CD4-positive, alpha-beta T cell treated with Interleukin-6 for 4 hours (primary cell): ENCODE measurements around the gene UGT1A8.

Experiments
- DNase-seq: peaks from one replicate; pipeline ENCODE4 v3.0.0-alpha.2; 2020; ENCODE audit warnings: mixed read lengths

Gene UGT1A8

DNA sequence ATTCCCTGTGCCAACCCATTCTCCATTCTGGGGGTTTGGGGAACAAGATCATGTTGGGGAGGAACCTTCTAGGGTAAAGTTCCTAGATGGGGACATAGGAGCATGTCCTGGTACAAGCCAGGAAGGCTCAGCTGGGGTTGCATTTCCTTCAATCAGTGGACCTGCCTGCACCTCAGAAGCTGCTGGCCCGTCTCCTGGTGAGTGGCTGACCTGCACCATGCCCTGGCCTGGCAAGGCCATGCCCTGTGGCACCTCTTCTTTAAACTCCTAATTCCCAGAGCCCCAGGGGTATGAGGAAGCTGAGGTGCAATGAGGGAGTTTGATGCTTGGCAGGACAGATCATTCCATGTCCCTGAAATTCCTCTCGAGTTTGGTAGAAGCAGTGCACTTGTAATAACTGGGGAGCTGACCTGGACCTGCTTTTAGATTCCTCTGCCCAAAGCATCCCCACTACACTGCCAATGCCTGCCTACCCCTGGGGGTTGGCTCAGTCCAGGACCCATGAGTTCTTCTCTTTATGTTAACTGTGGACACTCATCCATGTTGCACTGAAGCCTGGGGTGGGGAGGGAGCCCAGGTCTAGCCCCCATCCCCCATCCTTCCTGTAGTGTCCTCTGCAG is 186.0 kb downstream of the UGT1A8 start:
- no peak for DNase-seq

DNA sequence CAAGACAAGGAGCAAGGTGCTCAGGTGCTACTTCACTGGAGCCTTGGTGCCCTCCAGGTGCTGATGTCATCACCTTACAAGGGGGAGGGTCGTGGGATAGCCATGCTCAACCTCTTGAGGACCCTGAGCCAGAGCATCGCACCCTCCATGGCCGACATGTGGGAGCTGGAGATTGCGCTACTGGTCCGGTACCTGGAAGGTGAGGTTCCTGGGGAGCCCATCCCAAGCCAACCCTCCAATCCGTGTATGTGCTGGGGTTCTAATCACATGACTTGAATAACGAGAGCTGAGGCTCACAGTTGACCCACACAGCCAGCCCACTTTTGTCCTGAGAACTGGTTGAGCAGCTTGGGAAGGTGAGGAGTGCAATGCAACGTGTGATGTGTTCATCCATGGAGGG is 186.6 kb downstream of the UGT1A8 start:
- DNase-seq: no peak

DNA sequence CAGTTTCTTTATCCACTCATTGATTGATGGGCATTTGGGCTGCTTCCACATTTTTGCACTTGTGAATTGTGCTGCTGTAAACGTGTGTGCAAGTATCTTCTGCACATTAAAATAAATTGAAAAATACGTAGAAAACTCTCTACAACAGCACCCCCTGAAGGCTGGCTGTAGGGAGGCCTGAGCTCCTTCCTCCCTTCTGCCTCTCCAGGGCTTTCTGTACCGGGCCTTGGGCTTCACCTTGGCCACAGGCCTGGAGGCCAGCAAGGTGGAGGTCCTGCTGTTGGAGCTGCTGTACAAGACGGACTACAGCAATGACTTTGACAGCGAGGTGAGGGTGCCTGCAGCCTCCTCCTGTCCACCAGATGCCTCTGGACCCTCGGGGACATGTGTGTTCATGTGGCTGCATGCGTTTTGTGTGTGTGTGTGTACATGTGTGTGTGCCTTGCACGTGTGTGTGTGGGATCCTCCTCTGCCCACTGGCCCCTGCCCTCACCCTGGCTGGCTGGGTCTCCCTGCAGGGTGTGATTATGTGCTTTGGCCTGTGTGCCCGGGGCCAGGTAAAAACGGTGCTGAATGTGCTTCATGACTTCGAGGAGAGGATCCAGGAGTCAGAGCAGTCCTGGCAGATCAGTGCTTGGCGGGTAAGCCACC is 189.9 kb downstream of the UGT1A8 start:
- no peak for DNase-seq

DNA sequence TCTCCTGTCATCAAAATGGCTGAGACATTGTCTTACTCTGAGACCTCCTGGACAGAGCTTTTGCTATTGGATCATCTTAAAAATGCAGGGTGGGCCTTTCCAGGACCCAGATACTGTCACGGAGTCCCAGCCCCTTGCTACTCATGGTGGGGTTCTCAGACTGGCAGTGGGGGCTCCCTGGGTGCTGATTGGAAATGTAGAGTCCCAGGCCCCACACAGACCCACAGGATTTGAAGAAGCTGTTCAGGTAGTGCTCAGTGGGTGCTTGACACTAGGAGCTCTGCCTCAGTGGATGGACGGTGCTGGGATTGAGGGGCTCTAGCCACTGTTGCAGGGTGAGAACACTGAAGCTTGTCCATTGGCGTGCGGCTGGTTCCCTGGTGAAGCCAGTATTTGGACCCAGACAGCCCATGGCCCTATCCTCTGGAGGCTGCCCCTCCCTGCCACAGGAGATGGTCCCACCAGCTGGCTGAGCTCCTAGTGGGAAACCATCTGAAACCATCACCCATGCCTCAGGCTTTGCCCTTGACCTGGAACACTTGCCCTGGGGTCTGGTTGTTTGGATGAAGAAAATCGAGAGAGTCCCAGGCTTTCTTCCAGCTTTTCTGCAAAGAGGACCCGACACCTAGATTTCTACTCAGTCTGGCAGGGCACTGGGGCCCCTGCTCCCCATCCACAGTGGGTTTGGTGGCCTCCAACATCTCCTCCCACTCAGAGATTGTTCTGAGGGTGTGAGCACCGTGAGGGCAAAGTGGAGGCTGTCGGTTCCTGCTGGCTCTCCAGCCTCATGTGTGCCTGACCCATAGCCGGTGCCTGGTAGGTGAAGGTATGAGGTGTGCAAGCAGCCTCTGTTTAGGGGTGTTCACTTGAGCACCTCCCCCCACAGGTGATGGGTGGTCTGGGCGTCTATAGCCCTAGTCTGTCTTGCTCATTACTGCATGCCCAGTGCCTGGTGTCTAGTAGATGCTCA is 190.8 kb downstream of the UGT1A8 start:
- DNase-seq: no peak

DNA sequence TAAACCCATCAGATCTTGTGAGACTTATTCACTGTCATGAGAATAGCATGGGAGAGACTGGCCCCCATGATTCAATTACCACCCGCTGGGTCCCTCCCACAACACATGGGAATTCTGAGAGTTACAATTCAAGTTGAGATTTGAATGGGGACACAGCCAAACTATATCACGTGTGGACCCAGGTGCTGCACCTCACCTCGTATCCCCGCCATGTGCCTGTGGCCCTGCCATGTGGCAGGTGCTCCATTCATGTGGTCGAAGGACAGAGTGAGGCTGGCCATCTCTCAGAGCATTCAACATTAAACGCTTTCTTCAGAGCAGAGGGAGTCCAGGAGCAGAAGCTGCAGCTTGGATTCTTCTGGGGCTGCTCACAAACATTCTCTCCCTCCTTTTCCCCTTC is 193.0 kb downstream of the UGT1A8 start:
- DNase-seq: no peak

DNA sequence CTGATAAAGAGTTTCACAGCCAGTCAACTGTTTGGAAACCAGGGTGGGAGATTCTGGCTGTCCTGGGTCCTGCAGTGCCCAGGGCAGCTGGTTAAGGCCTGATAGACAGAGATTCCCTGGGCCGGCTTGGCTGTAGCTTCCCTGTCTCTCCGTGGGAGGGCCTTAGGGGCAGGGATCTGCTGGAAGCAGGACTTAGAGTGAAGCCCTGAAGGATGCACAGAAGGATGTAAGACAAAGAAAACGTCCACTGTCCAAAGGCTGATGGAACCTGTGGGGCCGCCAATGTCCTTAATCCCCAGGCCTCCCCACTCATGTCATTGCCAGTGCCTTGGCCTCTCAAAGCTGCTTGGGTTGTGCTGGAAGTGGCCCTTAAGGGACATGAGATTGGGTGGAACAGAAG is 193.7 kb downstream of the UGT1A8 start:
- DNase-seq: no peak

DNA sequence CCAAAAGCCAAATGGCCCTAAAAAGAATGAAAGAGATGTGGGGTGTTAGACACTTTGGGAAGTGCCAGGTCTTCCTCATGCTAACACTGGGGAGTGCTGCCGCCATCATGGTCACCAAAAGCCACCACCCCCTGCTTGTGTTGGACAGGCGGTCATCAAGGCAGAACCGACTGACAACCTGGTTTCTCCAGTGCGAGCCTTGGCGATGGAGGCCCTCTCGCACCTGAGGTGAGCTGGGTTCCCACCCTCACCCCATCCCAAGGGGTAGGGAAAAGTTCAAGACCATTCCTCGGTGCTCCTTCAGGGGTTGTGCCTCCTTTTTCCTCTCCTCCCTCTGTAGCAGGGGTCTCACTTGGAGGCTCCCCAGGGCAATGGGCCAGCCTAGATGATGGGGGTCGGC is 194.3 kb downstream of the UGT1A8 start:
- no peak for DNase-seq

DNA sequence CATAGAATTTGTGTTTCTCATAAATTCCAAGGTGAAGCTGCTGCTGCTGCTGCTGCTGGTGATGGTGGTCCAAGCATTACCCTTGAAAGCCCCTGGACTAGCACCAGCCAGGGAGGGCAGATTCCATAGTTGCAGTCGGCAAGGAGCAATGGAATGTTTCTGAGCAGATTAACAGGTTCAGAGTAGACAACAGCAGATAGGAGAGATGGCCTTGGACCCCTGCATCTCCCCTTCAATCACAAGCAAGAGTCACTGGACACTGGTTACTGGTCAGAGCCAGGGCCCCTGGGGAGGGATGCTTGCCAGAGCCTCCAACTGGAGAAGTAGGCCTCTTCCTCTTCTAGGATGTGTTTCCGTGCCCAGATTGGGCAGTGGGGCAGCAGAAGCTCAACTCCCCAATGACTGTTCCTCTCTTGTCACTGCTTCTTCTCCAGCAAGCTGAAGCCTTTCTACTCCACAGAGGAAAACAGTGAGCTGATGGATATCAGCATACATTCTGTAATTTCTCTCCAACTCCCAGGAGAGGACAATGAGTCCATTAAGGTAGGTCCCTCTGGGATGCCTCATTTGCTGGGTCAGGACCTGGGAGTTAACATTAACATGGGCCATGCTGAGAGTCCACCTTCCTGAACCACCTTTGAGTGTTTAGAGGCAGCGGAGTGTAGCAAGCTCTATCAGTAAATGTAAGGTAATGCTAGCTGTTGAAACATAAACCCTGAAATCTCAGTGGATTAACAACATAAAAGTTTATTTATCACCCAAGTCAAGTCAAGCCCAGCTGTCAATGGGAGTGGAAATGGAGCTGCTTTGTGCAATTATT is 196.0 kb downstream of the UGT1A8 start:
- DNase-seq: no peak

DNA sequence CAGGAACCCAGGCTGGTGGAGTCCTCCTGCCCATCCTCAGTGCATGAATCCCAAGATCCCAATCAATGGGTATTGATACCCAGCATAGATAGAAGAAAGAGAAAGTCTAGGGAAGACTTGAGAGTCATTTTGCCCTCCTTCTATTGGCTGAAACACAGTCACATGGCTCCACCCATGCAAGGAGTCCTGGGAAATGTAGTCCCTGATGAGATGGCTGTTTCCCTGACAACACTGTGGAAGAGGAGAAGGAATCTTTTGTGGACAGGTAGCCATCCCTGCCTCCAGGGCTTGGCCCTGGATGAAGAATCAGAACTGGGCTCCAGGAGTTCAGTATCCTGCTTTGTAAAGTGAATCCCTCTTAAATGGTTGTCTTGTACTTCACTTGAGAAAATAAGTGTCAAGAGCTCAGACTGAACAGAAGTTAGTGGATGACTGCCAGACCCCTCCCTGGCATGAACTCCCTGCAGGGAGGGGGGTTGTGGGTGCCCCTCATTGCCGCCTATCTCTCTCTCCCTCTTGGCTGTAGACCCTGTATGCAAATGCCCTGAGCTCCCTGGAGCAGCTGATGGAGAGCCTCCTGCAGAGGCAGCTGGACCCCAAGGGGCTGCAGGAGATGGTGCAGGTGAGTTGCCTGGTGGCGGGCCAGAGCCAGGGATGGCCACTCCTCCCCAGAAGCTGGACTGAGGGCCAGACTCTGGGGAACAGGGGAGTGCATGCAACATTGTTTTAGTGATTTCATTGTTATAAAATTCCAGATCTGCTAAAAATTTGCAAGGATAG is 196.8 kb downstream of the UGT1A8 start:
- DNase-seq: no peak

DNA sequence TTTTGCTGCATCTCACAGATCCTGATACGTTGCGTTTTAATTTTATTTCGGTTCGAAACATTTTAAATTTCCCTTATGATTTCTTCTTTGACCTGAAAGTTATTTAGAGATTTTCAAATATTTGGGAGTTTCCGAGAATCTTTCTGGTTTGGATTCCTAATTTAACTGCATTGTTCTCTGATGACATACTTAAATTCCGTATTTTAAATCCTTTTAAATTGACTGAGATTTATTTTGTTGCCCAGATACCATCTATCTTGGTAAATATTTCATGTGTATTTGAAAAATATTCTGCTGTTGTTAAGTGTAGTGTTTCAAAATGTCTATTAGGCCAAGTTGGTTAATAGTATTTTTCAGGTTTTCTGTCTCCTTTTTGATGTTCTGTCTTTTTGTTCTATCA is 198.4 kb downstream of the UGT1A8 start:
- no peak for DNase-seq

DNA sequence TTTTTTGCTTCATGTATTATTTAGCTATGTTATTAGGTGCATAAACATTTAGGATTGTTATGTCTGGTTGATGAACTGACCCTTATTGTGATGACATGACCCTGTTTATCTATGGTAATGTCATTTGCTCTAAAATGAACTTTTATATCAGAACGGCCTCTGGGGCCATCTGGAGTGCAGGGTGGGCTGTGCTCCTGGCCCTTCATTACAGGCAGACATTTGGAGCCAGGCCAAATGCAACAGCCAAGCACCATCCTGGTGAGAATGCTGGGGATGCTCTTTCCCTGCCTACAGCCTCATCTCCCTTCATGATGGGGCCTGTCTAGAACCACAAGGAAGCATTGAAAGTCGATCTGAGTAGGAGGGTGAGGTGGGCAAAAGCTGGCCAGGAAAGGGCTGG is 198.9 kb downstream of the UGT1A8 start:
- no peak for DNase-seq

DNA sequence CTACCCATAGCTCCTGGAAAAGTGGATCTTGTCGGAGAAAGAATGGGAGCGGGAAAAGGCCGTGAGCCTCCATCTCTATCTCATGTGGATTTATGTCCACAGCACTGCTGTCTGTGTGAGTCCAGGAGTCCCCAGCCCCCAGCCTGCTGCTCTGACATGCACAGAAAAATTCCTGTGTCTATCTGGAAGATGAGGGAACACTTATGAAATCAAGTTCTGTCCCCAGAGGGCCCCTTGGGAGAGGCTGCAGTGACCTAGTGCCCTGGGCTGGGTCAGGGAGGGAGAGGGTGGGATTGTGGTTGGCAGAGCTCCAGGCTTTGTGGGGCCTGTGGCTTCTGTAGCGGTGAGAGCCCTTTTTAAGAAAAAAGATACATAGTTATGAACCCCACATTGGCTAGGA is 199.3 kb downstream of the UGT1A8 start:
- DNase-seq: no peak

DNA sequence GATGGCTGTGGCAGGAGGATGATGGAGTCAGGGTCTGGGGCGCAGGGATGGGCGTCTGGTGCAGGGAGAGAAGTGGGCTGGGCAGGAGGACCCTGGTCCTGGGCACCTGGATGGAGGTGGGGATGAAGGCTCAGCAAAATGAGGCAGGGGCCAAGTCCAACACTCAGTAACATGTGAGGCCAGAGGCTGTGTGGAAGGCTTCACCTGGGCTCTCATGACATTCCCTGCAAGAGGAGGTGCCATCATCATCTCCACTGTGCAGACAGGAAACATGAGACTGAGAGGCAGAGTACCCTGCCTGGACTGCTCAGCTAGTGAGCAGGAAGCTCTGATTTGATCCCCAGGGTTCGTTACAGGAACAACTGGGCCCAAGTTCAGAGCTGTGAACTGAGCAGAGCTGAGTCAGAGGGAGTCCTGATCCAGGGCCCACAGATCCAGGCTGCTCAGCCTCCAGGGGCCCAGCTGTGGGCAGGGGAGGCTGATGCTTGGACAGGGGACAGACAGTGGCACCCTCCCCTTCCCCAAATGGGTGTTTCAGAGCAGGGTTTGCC is 200.0 kb downstream of the UGT1A8 start:
- no peak for DNase-seq

DNA sequence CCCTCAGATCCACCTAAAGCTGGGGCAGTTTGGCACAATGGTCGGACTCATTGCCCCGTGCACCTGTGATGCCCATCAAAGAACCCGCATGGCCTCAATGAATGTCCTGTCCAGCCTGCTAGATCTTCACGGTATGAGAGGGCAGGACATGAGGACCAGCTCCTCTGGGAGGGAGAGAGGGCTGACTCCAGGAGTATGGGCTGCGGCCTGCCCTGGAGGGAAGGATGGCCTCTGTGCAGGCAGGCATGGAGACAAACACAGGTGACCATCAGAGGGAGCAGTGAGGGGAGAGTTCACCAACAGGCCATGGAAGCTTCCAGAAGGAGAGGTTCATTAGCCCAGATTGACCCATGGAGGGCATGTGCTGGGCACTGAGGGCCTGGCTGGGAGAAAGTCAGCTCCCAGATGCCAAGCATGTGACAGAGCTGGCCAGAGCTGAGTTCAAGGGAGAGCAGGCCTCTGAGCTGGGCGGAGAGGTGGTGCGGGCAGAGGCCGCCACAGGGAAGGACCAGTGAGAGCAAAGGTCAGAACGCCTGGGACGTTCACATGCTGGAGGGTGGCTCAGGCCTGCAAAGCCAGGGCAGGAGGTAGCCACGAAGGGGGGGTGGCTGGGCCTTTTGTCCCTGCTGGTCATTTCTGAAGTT is 200.7 kb downstream of the UGT1A8 start:
- DNase-seq: no peak

DNA sequence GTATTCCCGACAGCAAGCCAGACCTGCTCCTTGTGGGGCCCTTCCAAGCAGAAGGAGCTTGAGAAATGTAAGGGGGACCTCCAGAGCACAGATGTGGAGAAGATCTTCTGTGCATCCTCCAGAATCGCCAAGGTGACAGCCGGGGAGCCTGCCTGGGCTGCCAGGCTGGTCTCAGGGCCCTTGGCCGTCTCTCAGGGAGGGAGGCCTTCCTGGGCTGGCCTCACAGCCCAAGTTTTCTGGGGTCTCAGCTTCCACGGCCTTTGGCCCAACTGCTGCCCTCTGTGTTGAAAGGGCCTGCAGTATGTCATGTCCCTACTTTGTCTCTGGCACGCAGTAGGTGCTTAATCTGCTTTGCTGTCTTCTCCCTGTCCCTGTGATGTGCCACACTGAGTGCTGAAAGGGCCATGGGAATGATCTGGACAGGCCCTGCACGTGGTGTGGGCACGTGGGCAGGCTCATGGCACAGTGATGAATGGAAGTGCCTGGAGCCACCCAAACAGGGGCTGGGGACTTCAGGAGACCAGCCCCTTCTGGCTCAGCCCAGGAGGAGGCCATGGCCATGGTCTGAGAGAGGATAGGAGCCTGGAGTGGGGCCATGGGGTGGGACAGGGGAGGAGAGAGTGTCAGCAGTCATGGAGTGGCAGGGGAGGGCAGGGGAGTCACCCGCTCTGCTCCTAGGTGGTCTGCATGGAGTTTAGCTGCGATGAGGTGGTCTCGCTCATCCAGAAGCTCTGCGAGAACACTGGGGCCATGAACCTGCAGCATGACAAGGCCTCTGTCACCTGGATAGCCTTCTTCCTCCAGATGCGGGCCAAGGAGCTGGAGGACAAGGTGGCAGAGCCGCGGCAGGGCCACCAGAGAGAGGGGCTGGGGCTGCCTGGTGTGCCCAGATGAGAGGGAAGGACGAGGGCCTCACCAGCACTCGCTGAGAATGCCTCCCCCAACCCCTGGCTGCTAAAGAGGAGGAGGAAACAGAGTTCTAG is 201.5 kb downstream of the UGT1A8 start:
- DNase-seq: no peak

DNA sequence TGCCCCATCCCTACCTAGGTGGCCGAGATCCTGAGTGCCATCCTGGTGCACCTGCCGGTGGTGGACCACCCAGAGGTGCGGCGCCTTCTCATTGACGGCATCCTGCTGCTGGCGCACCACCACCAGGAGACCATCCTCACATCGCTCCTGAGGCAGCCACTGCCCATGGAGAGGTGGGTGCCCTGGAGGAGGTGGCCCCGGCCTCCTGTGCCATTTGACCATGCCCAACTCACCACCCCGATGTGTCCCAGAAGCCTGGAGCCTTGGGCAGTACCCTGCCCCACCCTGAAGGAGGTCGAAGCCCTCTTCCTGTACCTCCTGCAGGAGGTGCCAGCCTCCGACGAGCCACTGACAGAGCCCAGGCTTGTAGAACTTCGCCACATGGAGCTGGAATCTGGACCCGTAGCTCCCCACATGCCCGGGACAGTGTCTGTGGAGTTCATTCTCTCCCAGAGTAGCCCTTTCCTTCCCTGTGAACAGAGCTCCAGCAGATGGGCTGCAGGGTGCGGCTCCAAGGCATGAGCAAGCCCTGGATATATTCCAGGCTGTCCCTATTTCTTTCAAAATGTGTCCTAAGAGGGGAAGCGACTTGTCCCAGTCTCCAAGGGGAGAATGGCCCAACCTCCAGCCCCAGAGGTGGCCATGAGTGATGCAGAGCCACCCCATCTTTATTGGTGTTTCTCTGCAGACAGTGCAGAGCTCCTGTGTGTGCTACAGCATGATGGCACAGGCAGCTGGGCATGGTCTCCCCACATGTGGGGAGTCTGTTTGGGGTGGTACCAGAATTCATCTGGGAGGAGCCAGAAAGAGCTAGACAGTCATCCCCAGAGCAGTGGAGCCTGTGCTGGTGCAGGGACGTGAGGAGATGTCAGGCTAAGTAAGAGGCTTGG is 202.7 kb downstream of the UGT1A8 start:
- no peak for DNase-seq

DNA sequence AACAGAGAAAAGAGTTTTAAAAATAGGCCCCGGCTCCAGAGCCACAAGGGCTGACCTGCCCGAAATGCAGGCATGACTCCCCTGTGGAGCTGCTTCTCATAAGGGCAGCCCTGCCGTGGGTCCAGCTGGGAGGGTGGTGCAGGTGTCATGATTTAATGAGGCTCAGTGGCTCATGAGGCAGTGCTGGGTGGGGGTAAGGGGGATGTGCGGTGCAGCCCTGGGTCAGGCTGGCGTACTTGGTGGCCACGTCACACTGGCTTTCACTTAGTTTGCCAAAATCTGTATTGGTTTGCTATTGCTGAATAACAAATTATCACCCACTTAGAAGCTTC is 203.3 kb downstream of the UGT1A8 start:
- no peak for DNase-seq

DNA sequence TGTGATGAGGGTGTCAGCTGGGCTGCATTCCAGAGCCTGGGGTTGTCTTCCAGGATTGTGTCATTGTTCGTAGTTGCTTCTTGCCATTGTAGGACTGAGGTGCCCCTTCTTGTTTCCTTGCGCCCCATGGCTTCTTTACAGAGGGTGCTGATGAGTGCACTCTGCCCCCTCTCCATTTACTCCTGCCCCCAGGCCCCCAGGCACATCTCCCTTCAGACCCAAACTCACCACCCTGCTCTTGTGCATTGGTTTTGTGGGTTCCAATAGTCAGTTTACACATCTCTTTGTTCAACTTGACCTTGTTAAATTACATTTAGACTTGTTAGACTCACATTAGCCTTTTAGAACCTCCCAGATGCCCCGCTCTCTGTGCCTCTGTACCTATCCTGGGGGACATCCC is 203.8 kb downstream of the UGT1A8 start:
- DNase-seq: no peak

DNA sequence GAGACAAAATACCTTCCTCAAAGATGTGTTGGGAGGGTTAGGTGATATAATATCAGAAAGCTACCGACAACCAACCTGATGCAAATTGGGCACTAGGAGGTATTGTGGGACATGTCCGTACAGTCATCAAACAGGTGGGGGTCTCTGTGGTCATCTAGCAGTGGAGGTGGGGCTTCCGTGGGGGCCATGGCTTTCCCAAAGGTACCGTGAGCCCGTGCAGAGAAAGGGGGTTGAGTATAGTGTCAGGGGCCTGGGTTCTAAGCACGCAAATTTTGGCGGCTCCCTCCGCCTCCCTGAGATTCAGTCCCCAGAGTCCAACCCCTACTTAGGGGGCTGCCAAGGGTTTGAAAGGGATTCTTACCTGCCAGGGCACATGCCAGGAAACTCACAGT is 204.3 kb downstream of the UGT1A8 start:
- DNase-seq: no peak
